C1 segment of cervical spinal cord (tissue), 14 donors: ENCODE results near the gene SPAG16.

Experiments
- DNase-seq, 14 donors: peaks; one replicate each; lab custom pipeline; 2025; lab: John Stamatoyannopoulos, UW

Gene SPAG16

GRCh38 chr2:214376618-214377285 is 1092.5 kb downstream of the SPAG16 start:
- no peak for DNase-seq

- no peak for DNase-seq
These were observed 1093.0 kb downstream of the SPAG16 start for GRCh38 chr2:214377286-214377624.

GRCh38 chr2:214378455-214379103 is 1094.3 kb downstream of the SPAG16 start:
- no peak for DNase-seq

GRCh38 chr2:214379227-214379626 is 1095.0 kb downstream of the SPAG16 start:
- DNase-seq: no peak

GRCh38 chr2:214380681-214381080 is 1096.4 kb downstream of the SPAG16 start:
- DNase-seq: no peak

GRCh38 chr2:214382229-214382628 is 1098.0 kb downstream of the SPAG16 start:
- DNase-seq: no peak

- DNase-seq: no peak
These were observed 1102.5 kb downstream of the SPAG16 start for GRCh38 chr2:214386720-214387119.

GRCh38 chr2:214389334-214389733 is 1105.1 kb downstream of the SPAG16 start:
- no peak for DNase-seq

- no peak for DNase-seq
These were observed 1109.5 kb downstream of the SPAG16 start for GRCh38 chr2:214393796-214394195.

GRCh38 chr2:214395040-214395439 is 1110.8 kb downstream of the SPAG16 start:
- no peak for DNase-seq

- DNase-seq: no peak
These were observed 1117.3 kb downstream of the SPAG16 start for GRCh38 chr2:214401580-214401979.

GRCh38 chr2:214410128-214410775 is 1126.0 kb downstream of the SPAG16 start:
- DNase-seq: no peak

GRCh38 chr2:214410918-214411554 is 1126.8 kb downstream of the SPAG16 start, which contains the start of gene VWC2L:
Gene VWC2L (plus strand): TSS chr2:214411054. CDS start chr2:214414194, 3,140 bp downstream.
- DNase-seq: peak in 12 of 14 donors; percentile 0 to 75 (median 64)

- no peak for DNase-seq
These were observed 1128.4 kb downstream of the SPAG16 start for GRCh38 chr2:214412679-214413078.

GRCh38 chr2:214436470-214436869 is 1152.2 kb downstream of the SPAG16 start:
- no peak for DNase-seq

- DNase-seq: no peak
These were observed 1166.0 kb downstream of the SPAG16 start for GRCh38 chr2:214450118-214450894.

GRCh38 chr2:214451516-214452275 is 1167.4 kb downstream of the SPAG16 start:
- no peak for DNase-seq
